ENCODE data around the gene FBXO10.

Gene FBXO10

GRCh38 chr9:37497320-37497719, 78.9 kb downstream of the FBXO10 start:
- H3K4me3 ChIP-seq (ENCODE audit: low read length) = no peak overlapping the region
- no peak for DNase-seq (ENCODE audit: low read depth)
- TF ChIP-seq CTCF (conservative IDR thresholded peaks at IDR 0.05; ENCODE audit: low read depth, low read length) = no peak

GRCh38 chr9:37496020-37496419, 80.2 kb downstream of the FBXO10 start:
- DNase-seq (ENCODE audit: low read depth) = no peak
- no peak for TF ChIP-seq CTCF (conservative IDR thresholded peaks at IDR 0.05; ENCODE audit: low read depth, low read length)
- no peak overlapping the region for H3K4me3 ChIP-seq (ENCODE audit: low read length)

- no peak for TF ChIP-seq CTCF (conservative IDR thresholded peaks at IDR 0.05; ENCODE audit: low read depth, low read length)
- no peak for DNase-seq (ENCODE audit: low read depth)
- H3K4me3 ChIP-seq (ENCODE audit: low read length) = no peak overlapping the region
Observed at GRCh38 chr9:37495571-37495970, 80.6 kb downstream of the FBXO10 start.

DNA sequence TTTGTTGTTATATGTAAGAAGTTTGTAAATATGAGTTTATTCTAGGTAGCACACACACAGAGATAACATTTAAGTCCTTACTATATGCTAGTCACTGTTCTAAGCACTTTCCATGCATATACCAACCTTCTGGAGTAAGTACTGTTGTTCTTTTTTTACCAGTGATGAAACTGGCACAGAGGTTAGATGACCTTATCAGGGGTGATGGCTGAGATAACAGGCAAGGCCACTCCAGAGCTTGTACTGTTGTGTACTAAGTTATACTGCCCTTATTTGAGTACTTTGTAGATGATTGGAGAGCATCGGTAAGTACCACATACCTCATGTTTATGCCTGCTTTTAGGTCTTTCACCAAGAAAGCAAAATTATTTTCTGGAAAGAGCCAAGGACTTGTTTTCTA, 84.2 kb downstream of the FBXO10 start:
- no peak for TF ChIP-seq CTCF (conservative IDR thresholded peaks at IDR 0.05; ENCODE audit: low read depth, low read length)
- DNase-seq (ENCODE audit: low read depth) = no peak
- no peak overlapping the region for H3K4me3 ChIP-seq (ENCODE audit: low read length)

DNA sequence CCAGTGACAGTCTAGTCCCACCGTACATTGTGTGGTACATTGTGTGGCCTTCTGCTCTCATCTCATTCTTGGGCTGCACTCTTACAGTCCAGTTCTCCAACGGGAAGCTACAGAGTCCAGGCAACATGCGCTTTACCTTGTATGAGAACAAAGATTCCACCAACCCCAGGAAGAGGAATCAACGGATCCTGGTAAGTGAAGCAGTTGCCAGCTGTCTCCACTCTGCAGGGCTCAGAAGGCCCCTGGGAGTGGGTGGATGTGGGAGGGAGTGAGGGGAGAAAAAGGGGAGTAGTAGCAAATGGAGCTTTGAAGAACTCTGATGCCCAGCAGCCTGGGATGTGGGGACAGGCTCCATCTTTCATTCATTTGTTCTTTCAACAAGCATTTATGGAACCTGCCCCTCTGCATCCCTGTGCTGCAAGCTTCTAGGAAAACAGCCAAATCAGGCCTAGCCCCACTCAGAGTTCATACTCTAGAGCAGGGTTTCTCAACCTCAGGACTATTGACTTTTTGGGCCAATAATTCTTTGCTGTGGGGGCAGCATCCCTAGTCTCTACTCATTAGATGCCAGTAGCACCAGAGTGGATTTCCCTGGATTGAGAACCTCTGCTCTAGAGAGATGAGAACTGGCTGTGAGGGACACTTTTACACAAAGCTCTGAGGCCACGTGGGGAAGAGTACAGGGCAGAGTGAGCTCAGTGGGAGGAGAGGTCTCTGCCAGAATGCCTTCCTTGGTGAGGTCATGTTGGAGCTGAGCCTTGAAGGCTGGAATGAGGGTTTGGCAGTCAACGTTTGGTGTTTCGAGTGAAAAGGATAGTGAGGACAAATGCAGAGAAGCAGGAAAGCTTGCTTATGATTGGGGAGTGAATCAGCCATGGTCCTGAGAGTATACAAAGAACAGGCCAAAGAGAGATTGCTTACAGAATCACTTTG, 89.3 kb downstream of the FBXO10 start:
- H3K4me3 ChIP-seq (ENCODE audit: low read length) = peak overlapping the region; percentile 89
- no peak for TF ChIP-seq CTCF (conservative IDR thresholded peaks at IDR 0.05; ENCODE audit: low read depth, low read length)
- peak; percentile 48 for DNase-seq (ENCODE audit: low read depth)

GRCh38 chr9:37486256-37486615, 89.9 kb downstream of the FBXO10 start:
- TF ChIP-seq CTCF (conservative IDR thresholded peaks at IDR 0.05; ENCODE audit: low read depth, low read length) = no peak
- H3K4me3 ChIP-seq (ENCODE audit: low read length) = peak overlapping the region; percentile 89
- DNase-seq (ENCODE audit: low read depth) = no peak

All from retinal pigment epithelial cell (primary cell).